ENCODE results near the gene USP43.

USP43 gene

GRCh38 chr17:9715503-9716016 is 70.2 kb downstream of the USP43 start:
- ATAC-seq, result no peak

GRCh38 chr17:9725575-9725974 is 80.3 kb downstream of the USP43 start:
- DNase-seq, result no peak
- ATAC-seq, result no peak

More at GRCh38 chr17:9715503-9716016, 70.2 kb downstream of the USP43 start:
- no peak for DNase-seq

- ATAC-seq (no peak), DNase-seq (no peak)
Observed at GRCh38 chr17:9726291-9726690, 81.0 kb downstream of the USP43 start.

- ATAC-seq (no peak), DNase-seq (no peak)
Observed at GRCh38 chr17:9728005-9728404, 82.7 kb downstream of the USP43 start.

- DNase-seq (no peak), ATAC-seq (no peak)
Observed at GRCh38 chr17:9728564-9728963, 83.2 kb downstream of the USP43 start.

- DNase-seq, result no peak
- ATAC-seq, result no peak
Observed at GRCh38 chr17:9729034-9729650, 83.8 kb downstream of the USP43 start.

GRCh38 chr17:9729735-9730420 is 84.6 kb downstream of the USP43 start:
- DNase-seq, result no peak
- ATAC-seq, result no peak

- DNase-seq (no peak), ATAC-seq (no peak)
Observed at GRCh38 chr17:9750524-9750923, 105.2 kb downstream of the USP43 start.

- DNase-seq, result no peak
- no peak for ATAC-seq
Observed at GRCh38 chr17:9755083-9755482, 109.8 kb downstream of the USP43 start.

GRCh38 chr17:9760266-9760665 is 114.9 kb downstream of the USP43 start:
- no peak for ATAC-seq

GRCh38 chr17:9763643-9764042 is 118.3 kb downstream of the USP43 start:
- ATAC-seq, result no peak
- no peak for DNase-seq

More at GRCh38 chr17:9760266-9760665, 114.9 kb downstream of the USP43 start:
- no peak for DNase-seq

- no peak for DNase-seq
- no peak for ATAC-seq
Observed at GRCh38 chr17:9765322-9765721, 120.0 kb downstream of the USP43 start.

- DNase-seq (no peak), ATAC-seq (no peak)
Observed at GRCh38 chr17:9766970-9767369, 121.7 kb downstream of the USP43 start.

- DNase-seq (no peak), ATAC-seq (no peak)
Observed at GRCh38 chr17:9767432-9767991, 122.2 kb downstream of the USP43 start.

- DNase-seq (no peak), ATAC-seq (no peak)
Observed at GRCh38 chr17:9768381-9768934, 123.1 kb downstream of the USP43 start.

GRCh38 chr17:9769036-9769695 is 123.8 kb downstream of the USP43 start:
- ATAC-seq, result no peak
- no peak for DNase-seq

GRCh38 chr17:9771465-9771864 is 126.1 kb downstream of the USP43 start:
- no peak for ATAC-seq

GRCh38 chr17:9772658-9773057 is 127.3 kb downstream of the USP43 start:
- no peak for ATAC-seq
- DNase-seq, result no peak

More at GRCh38 chr17:9771465-9771864, 126.1 kb downstream of the USP43 start:
- DNase-seq, result no peak

- ATAC-seq, result no peak
- DNase-seq, result no peak
Observed at GRCh38 chr17:9776911-9777310, 131.6 kb downstream of the USP43 start.

All from stimulated activated naive CD8-positive, alpha-beta T cell treated with anti-CD3 and anti-CD28 coated beads, Interleukin-15, Interleukin-2, amounts not matched to agents 100 U/mL and 50 U/mL, for 24 hours (primary cell).